PFSK-1 (cell line): ENCODE results near the gene GPR42.

Source experiments
- POLR2AphosphoS5 ChIP-seq: IDR thresholded peaks from 2 replicates; pipeline ENCODE4 v1.6.1; 2012; ENCODE audit warnings: low read depth, mild to moderate bottlenecking, control low read depth, low read length, moderate library complexity
- SIN3A ChIP-seq: IDR thresholded peaks from 2 replicates; pipeline ENCODE4 v1.6.1; 2012; ENCODE audit warnings: mild to moderate bottlenecking, low read length, moderate library complexity, borderline replicate concordance; ENCODE audit not compliant: insufficient read depth
- TAF1 ChIP-seq: IDR thresholded peaks from 2 replicates; pipeline ENCODE4 v1.6.1; 2012; ENCODE audit warnings: low read length, control low read depth, borderline replicate concordance; ENCODE audit not compliant: insufficient read depth
- TF ChIP-seq, protein P1 (sequence below), 2 experiments: IDR thresholded peaks; 2 replicates each; pipeline versions ENCODE4 v1.6.1 to v1.8.0; 2011 to 2012; ENCODE audit warnings: low read depth in 2 of 2, low read length in 2 of 2, control low read depth in 1 of 2, inconsistent platforms in 1 of 2, mild to moderate bottlenecking in 1 of 2, moderate library complexity in 1 of 2; ENCODE audit not compliant: insufficient read depth in 1 of 2

DNA sequence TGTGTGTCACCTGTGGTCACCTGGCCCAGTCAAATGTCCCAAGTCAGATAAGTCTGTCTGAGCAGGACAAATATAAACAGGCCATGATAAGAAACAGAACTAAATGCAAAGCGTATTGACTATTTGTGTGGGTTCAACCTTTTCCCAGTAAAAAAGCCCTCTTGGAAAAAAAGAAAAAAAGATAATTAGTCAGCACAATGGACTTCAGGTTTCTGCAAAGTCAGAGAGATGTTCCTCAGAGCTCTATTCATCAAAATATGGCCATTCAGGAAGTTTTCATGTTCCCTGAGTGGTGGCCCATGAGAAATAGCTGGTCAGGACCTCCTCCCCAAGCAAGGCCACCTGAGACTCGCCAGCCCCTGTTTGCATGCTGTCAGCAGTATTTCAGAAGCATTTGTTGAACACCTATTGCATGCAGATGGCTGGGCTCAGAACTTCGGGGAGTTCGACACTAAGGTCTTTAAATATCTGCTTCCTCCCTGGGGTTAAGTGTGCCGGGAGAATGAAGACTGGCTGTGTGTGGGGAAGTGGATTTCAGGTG is 9.9 kb upstream of the GPR42 start:
- TF ChIP-seq TAF1 (no peak), POLR2AphosphoS5 (no peak), SIN3A (no peak)
- TF ChIP-seq, protein P1, sequence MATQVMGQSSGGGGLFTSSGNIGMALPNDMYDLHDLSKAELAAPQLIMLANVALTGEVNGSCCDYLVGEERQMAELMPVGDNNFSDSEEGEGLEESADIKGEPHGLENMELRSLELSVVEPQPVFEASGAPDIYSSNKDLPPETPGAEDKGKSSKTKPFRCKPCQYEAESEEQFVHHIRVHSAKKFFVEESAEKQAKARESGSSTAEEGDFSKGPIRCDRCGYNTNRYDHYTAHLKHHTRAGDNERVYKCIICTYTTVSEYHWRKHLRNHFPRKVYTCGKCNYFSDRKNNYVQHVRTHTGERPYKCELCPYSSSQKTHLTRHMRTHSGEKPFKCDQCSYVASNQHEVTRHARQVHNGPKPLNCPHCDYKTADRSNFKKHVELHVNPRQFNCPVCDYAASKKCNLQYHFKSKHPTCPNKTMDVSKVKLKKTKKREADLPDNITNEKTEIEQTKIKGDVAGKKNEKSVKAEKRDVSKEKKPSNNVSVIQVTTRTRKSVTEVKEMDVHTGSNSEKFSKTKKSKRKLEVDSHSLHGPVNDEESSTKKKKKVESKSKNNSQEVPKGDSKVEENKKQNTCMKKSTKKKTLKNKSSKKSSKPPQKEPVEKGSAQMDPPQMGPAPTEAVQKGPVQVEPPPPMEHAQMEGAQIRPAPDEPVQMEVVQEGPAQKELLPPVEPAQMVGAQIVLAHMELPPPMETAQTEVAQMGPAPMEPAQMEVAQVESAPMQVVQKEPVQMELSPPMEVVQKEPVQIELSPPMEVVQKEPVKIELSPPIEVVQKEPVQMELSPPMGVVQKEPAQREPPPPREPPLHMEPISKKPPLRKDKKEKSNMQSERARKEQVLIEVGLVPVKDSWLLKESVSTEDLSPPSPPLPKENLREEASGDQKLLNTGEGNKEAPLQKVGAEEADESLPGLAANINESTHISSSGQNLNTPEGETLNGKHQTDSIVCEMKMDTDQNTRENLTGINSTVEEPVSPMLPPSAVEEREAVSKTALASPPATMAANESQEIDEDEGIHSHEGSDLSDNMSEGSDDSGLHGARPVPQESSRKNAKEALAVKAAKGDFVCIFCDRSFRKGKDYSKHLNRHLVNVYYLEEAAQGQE (IDR thresholded peaks at IDR 0.05; ENCODE audit: insufficient read depth in 1 of 2, low read depth in 2 of 2, low read length in 2 of 2) = no peak
